Naive thymus-derived CD8-positive, alpha-beta T cell (primary cell): ENCODE data around the gene LIFR. TPM values are rescaled to one million over a fixed set of nuclear protein-coding genes. Genes with fewer than 3 reads are reported as not detected.
A peak's percentile ranks its signal among the peaks of the same experiment; 100 is the strongest.

Experiments used
- ATAC-seq, 2 donors: fragments of 150-1000 bp; cut with Tn5 transposase in 1 of 2; sonication (Bioruptor Pico), chemical (Tn5 transposase) in 1 of 2; 1 replicate in 1 of 2; 2 replicates in 1 of 2; pipeline ENCODE4 v1.10.0; 2021; ENCODE audit warnings: mild to moderate bottlenecking in 2 of 2, moderate library complexity in 2 of 2
- POLR2A ChIA-PET: fragments of 350-600 bp; sonication (Branson Sonifier 250); formaldehyde crosslinking; loops from one replicate; lab custom pipeline; 2021; ENCODE audit warnings: antibody characterized with exemption; lab: Charles Lee
- DNase-seq, 10 donors: peaks; one replicate each; pipeline versions ENCODE4 v3.0.0 to v3.0.0-alpha.2; 2020 to 2022
- H3K27ac Mint-ChIP-seq, 10 donors: one replicate each; pipeline ENCODE4 v1.8.0; 2020 to 2022; ENCODE audit warnings: mild to moderate bottlenecking in 10 of 10, mixed read lengths in 10 of 10, moderate library complexity in 4 of 10, inconsistent platforms in 1 of 10
- H3K27me3 Mint-ChIP-seq, 5 donors: one replicate each; pipeline ENCODE4 v1.8.0; 2021 to 2022; ENCODE audit warnings: mixed read lengths in 5 of 5
- H3K36me3 Mint-ChIP-seq, 3 donors: one replicate each; pipeline ENCODE4 v1.8.0; 2020 to 2022; ENCODE audit warnings: mixed read lengths in 3 of 3, mild to moderate bottlenecking in 2 of 3, inconsistent platforms in 1 of 3
- H3K4me1 Mint-ChIP-seq, 4 donors: one replicate each; pipeline ENCODE4 v1.8.0; 2021 to 2022; ENCODE audit warnings: mixed read lengths in 4 of 4
- H3K4me3 Mint-ChIP-seq, 10 donors: one replicate each; pipeline ENCODE4 v1.8.0; 2020 to 2022; ENCODE audit warnings: mild to moderate bottlenecking in 10 of 10, mixed read lengths in 10 of 10, moderate library complexity in 6 of 10, inconsistent platforms in 1 of 10
- H3K9me3 Mint-ChIP-seq, 9 donors: one replicate each; pipeline ENCODE4 v1.8.0; 2020 to 2022; ENCODE audit warnings: mixed read lengths in 9 of 9, mild to moderate bottlenecking in 3 of 9, inconsistent platforms in 1 of 9, moderate library complexity in 1 of 9
- polyA plus RNA-seq, 3 donors: library from polyadenylated mRNA; unstranded; fragments of 300-500 nt; fragmentation: Illumina TruSeq; gene quantifications; one replicate each; pipeline ENCODE4 v1.2.3, GENCODE V29; 2021
- total RNA-seq, 8 experiments: library from RNA in 2 of 8; stranded (reverse) in 2 of 8; gene quantifications; one replicate each; pipeline ENCODE4 v1.2.3 and lab custom pipeline; 2021 to 2026

Gene LIFR
- total and polyA plus RNA-seq, 5 experiments from 2014 or later: not detected

- Mint-ChIP-seq H3K27ac (no peak overlapping the region), H3K36me3 (peaks cover 0 to 12% (median 0%) of the 10 kb centered on the region in 3 donors), H3K9me3 (peaks cover 0 to 5% (median 0%) of the 10 kb centered on the region in 9 donors), H3K4me3 (no peak overlapping the region), H3K4me1 (peaks cover 0 to 6% (median 3%) of the 10 kb centered on the region in 4 donors), H3K27me3 (peaks cover 21 to 47% (median 42%) of the 10 kb centered on the region in 5 donors)
- POLR2A ChIA-PET: no interaction called here
- ATAC-seq: no peak
- no peak for DNase-seq
Measured at GRCh38 chr5:38463634-38464521, 92.6 kb downstream of the LIFR start.

- Mint-ChIP-seq H3K36me3 (peaks cover 0 to 12% (median 0%) of the 10 kb centered on the region in 3 donors), H3K27ac (no peak overlapping the region), H3K9me3 (peaks cover 0 to 5% (median 0%) of the 10 kb centered on the region in 9 donors), H3K27me3 (peaks cover 29 to 47% (median 42%) of the 10 kb centered on the region in 5 donors), H3K4me3 (no peak overlapping the region), H3K4me1 (peaks cover 0 to 6% (median 3%) of the 10 kb centered on the region in 4 donors)
- POLR2A ChIA-PET: no interaction called here
- DNase-seq (no peak), ATAC-seq (no peak)
Measured at GRCh38 chr5:38462976-38463633, 93.3 kb downstream of the LIFR start.

GRCh38 chr5:38458174-38458573 lies 98.3 kb downstream of the LIFR start:
- H3K36me3 Mint-ChIP-seq: peaks cover 0 to 12% (median 0%) of the 10 kb centered on the region in 3 donors
- POLR2A ChIA-PET: interaction anchor here (0.6 kb wide), 1 partner anchor 22 kb away, joined by 3 read pairs; no protein-coding TSS in a partner anchor
- H3K4me1 Mint-ChIP-seq: peaks cover 15 to 35% (median 27%) of the 10 kb centered on the region in 4 donors
- ATAC-seq (no peak), DNase-seq (no peak)
- no peak overlapping the region for H3K4me3 Mint-ChIP-seq
- peaks cover 0 to 5% (median 0%) of the 10 kb centered on the region in 9 donors for H3K9me3 Mint-ChIP-seq
- no peak overlapping the region for H3K27ac Mint-ChIP-seq
- peaks cover 57 to 70% (median 68%) of the 10 kb centered on the region in 5 donors for H3K27me3 Mint-ChIP-seq

- no peak for ATAC-seq
- POLR2A ChIA-PET: no interaction called here
- no peak overlapping the region for H3K4me3 Mint-ChIP-seq
- peaks cover 19 to 40% (median 36%) of the 10 kb centered on the region in 4 donors for H3K4me1 Mint-ChIP-seq
- H3K9me3 Mint-ChIP-seq: peaks cover 0 to 5% (median 0%) of the 10 kb centered on the region in 9 donors
- peaks cover 52 to 84% (median 66%) of the 10 kb centered on the region in 5 donors for H3K27me3 Mint-ChIP-seq
- H3K27ac Mint-ChIP-seq: no peak overlapping the region
- H3K36me3 Mint-ChIP-seq: peaks cover 0 to 12% (median 0%) of the 10 kb centered on the region in 3 donors
- no peak for DNase-seq
Measured at GRCh38 chr5:38456657-38457399, 99.6 kb downstream of the LIFR start.

- Mint-ChIP-seq H3K4me3 (peak overlapping the region in 1 of 10 donors; percentile 31), H3K27ac (no peak overlapping the region)
- DNase-seq: peak in 1 of 10 donors; percentile 16
Measured at GRCh38 chr5:38455796-38456330, 100.6 kb downstream of the LIFR start.

GRCh38 chr5:38453921-38454320 lies 102.5 kb downstream of the LIFR start:
- Mint-ChIP-seq H3K36me3 (no peaks in the 10 kb centered on the region), H3K9me3 (peaks cover 0 to 2% (median 0%) of the 10 kb centered on the region in 9 donors), H3K4me3 (peak overlapping the region; percentile 16 to 86 (median 52)), H3K4me1 (peaks cover 23 to 48% (median 39%) of the 10 kb centered on the region in 4 donors), H3K27ac (peak overlapping the region in 3 of 10 donors; percentile 35 to 80 (median 72)), H3K27me3 (peaks cover 58 to 89% (median 69%) of the 10 kb centered on the region in 5 donors)
- POLR2A ChIA-PET: interaction anchor here (1.3 kb wide), 1 partner anchor 12 kb away, joined by 4 read pairs; no protein-coding TSS in a partner anchor
- DNase-seq (no peak), ATAC-seq (no peak)

More at GRCh38 chr5:38455796-38456330, 100.6 kb downstream of the LIFR start:
- no peak for ATAC-seq
- Mint-ChIP-seq H3K4me1 (peaks cover 20 to 42% (median 38%) of the 10 kb centered on the region in 4 donors), H3K9me3 (peaks cover 0 to 5% (median 0%) of the 10 kb centered on the region in 9 donors), H3K27me3 (peaks cover 57 to 89% (median 69%) of the 10 kb centered on the region in 5 donors), H3K36me3 (peaks cover 0 to 12% (median 0%) of the 10 kb centered on the region in 3 donors)
- POLR2A ChIA-PET: no interaction called here

GRCh38 chr5:38453506-38453905 lies 102.9 kb downstream of the LIFR start:
- peaks cover 23 to 48% (median 39%) of the 10 kb centered on the region in 4 donors for H3K4me1 Mint-ChIP-seq
- peaks cover 59 to 89% (median 72%) of the 10 kb centered on the region in 5 donors for H3K27me3 Mint-ChIP-seq
- peak; percentile 98 to 99 for ATAC-seq
- H3K36me3 Mint-ChIP-seq: no peaks in the 10 kb centered on the region
- peak in 9 of 10 donors; percentile 13 to 86 (median 73) for DNase-seq
- peak overlapping the region in 6 of 10 donors; percentile 2 to 80 (median 24) for H3K27ac Mint-ChIP-seq
- peak overlapping the region; percentile 16 to 86 (median 52) for H3K4me3 Mint-ChIP-seq
- H3K9me3 Mint-ChIP-seq: peaks cover 0 to 2% (median 0%) of the 10 kb centered on the region in 9 donors
- POLR2A ChIA-PET: interaction anchor here (1.3 kb wide), 1 partner anchor 11 kb away, joined by 4 read pairs; no protein-coding TSS in a partner anchor

- POLR2A ChIA-PET: no interaction called here
- no peaks in the 10 kb centered on the region for H3K36me3 Mint-ChIP-seq
- H3K4me3 Mint-ChIP-seq: no peak overlapping the region
- no peaks in the 10 kb centered on the region for H3K9me3 Mint-ChIP-seq
- peaks cover 54 to 89% (median 70%) of the 10 kb centered on the region in 5 donors for H3K27me3 Mint-ChIP-seq
- H3K27ac Mint-ChIP-seq: no peak overlapping the region
- ATAC-seq (no peak), DNase-seq (no peak)
- peaks cover 23 to 48% (median 39%) of the 10 kb centered on the region in 4 donors for H3K4me1 Mint-ChIP-seq
Measured at GRCh38 chr5:38452201-38452600, 104.2 kb downstream of the LIFR start.

- POLR2A ChIA-PET: no interaction called here
Measured at GRCh38 chr5:38451074-38451725, 105.2 kb downstream of the LIFR start.

GRCh38 chr5:38450627-38451026 lies 105.8 kb downstream of the LIFR start:
- H3K36me3 Mint-ChIP-seq: peaks cover 0 to 6% (median 0%) of the 10 kb centered on the region in 3 donors

More at GRCh38 chr5:38451074-38451725, 105.2 kb downstream of the LIFR start:
- ATAC-seq (no peak), DNase-seq (no peak)
- peaks cover 0 to 6% (median 0%) of the 10 kb centered on the region in 3 donors for H3K36me3 Mint-ChIP-seq
- peak overlapping the region in 1 of 10 donors; percentile 29 for H3K4me3 Mint-ChIP-seq
- H3K27ac Mint-ChIP-seq: no peak overlapping the region
- H3K9me3 Mint-ChIP-seq: no peaks in the 10 kb centered on the region
- H3K27me3 Mint-ChIP-seq: peaks cover 52 to 89% (median 69%) of the 10 kb centered on the region in 5 donors
- H3K4me1 Mint-ChIP-seq: peaks cover 23 to 48% (median 39%) of the 10 kb centered on the region in 4 donors

More at GRCh38 chr5:38450627-38451026, 105.8 kb downstream of the LIFR start:
- Mint-ChIP-seq H3K27ac (peak overlapping the region in 1 of 10 donors; percentile 31), H3K4me3 (peak overlapping the region in 1 of 10 donors; percentile 29), H3K4me1 (peaks cover 23 to 44% (median 34%) of the 10 kb centered on the region in 4 donors), H3K9me3 (no peaks in the 10 kb centered on the region), H3K27me3 (peaks cover 46 to 89% (median 65%) of the 10 kb centered on the region in 5 donors)
- ATAC-seq: no peak
- DNase-seq: no peak
- POLR2A ChIA-PET: no interaction called here
